ENCODE measurements around the gene NR1D1.

Gene NR1D1

GRCh38 chr17:40111221-40112128, 11.1 kb upstream of the NR1D1 start (continued):
- no peak for TF ChIP-seq OSR1 (CRISPR knock-in tag; IDR thresholded peaks at IDR 0.05)

DNA sequence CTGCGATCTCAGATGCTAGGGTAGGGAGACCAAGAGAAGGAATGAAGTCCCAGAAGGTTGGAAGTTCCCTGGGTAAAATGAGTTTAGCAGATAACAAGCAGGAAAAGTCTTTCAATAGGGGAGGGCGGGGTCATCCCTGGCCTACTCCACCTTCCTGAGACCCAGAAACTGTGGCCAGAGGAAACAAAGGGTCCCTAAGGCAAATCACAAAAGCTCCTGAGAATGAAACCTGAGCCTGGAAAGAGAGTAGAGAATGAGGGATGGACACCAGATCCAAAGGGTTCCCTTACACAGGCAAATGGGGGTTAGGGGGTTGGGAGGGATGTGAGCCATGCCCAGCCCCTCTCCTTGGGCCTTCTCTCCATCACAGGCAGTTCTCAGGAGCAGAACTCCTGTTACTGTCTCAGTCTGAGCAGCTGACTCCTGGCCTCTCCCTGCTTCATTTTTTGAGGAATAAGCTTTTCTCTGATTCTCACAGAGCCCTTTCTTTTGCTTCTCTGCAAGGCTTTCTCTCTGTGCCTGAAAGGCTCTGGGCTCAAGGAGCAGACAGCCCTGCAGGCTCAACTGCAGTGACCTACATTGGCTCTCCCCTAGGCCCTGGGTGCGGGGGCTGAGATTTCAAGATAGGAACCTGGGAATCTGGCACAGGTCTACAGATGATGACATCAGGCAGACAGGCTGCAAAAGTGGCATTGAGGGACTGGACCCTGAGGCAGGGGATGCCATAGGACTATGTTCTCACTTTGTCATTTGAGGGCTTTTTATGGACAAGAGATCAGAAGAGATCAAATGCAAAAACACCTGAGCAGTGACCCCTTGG, 9.8 kb upstream of the NR1D1 start:
- ATAC-seq: no peak
- TF ChIP-seq GLIS3 (CRISPR knock-in tag; IDR thresholded peaks at IDR 0.05): no peak
- TF ChIP-seq ZNF8 (CRISPR knock-in tag; IDR thresholded peaks at IDR 0.05): no peak
- TF ChIP-seq ZFP30 (CRISPR knock-in tag; IDR thresholded peaks at IDR 0.05): no peak
- TF ChIP-seq ARNTL (CRISPR knock-in tag; IDR thresholded peaks at IDR 0.05; ENCODE audit: borderline replicate concordance, low read depth): no peak
- TF ChIP-seq RARB (CRISPR knock-in tag; IDR thresholded peaks at IDR 0.05): no peak
- TF ChIP-seq ZC3H10 (CRISPR knock-in tag; IDR thresholded peaks at IDR 0.05): no peak
- TF ChIP-seq, protein P1, sequence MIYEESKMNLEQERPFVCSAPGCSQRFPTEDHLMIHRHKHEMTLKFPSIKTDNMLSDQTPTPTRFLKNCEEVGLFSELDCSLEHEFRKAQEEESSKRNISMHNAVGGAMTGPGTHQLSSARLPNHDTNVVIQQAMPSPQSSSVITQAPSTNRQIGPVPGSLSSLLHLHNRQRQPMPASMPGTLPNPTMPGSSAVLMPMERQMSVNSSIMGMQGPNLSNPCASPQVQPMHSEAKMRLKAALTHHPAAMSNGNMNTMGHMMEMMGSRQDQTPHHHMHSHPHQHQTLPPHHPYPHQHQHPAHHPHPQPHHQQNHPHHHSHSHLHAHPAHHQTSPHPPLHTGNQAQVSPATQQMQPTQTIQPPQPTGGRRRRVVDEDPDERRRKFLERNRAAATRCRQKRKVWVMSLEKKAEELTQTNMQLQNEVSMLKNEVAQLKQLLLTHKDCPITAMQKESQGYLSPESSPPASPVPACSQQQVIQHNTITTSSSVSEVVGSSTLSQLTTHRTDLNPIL (CRISPR knock-in tag; IDR thresholded peaks at IDR 0.05; ENCODE audit: low read depth): no peak

DNA sequence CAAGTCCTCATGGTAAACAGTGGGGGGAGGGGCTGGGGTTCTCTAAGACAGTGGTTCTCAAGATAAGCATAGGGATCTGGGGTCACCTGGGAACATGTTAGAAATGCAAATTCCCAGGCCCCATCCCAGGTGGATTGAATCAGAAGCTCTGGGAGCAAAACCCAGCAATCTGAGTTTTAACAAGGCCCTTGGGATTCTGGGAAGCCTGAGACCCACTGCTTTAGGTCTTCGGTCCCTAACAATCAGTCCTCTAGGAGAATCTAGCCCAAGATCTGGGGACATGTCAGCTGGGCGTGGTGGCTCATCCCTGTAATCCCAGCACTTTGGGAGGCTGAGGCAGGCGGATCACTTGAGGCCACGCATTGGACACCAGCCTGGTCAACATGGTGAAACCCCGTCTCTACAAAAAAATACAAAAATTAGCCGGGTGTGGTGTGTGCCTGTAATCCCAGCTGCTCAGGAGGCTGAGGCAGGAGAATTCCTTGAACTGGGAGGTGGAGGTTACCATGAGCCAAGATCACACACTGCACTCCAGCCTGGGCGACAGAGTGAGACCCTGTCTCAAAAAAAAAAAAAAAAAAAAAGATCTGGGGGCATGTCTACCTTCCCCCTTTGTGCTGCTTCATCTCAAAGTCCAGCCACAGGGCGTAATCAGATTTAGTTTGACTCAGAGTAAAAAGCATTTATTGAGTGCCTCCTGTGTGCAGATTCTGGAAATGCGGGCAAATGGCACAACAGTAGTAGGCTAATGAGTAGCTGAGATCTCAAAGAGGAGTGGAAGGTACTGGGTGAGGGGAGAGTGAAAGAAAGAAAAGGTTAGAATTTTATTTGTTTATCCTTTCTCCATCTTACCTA, 8.8 kb upstream of the NR1D1 start:
- no peak for ATAC-seq
- TF ChIP-seq ZC3H10 (CRISPR knock-in tag; IDR thresholded peaks at IDR 0.05) (no peak), ZNF70 (CRISPR knock-in tag; IDR thresholded peaks at IDR 0.05) (no peak), SNAI2 (CRISPR knock-in tag; IDR thresholded peaks at IDR 0.05) (no peak), ZFP3 (CRISPR knock-in tag; IDR thresholded peaks at IDR 0.05) (no peak), BACH2 (CRISPR knock-in tag; IDR thresholded peaks at IDR 0.05; ENCODE audit: borderline replicate concordance) (no peak)

DNA sequence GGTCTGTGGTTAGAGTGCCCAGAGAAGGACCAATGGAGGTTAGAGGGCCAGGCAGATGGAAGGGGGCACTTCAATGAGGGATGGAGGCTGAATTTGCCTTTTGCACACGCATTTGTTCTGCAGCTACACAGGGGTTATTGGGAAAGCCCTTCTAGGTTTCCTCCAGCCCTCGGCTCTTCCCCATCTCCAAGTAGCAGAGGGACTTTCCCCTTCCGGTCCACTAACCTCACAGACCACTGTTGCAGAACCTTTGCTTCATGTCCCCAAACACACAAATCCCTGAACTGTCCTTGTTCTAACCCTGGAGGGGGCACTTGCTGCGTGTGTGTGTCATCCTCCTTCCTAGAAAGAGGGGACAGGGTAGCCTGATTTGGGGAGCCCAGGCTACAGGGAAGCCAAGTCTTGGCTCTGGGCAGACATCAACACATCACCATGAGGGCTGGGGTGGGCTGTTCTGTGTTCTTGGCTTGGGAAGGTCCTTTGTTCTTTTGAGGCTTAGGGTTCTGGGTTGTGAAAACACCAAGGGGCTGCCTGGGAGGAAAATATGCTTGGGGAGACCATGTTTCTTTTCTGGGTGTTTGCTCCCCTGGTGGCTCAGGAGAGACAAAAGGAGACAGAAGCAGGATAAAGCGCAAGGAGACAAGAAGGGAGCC, 7.3 kb upstream of the NR1D1 start:
- ATAC-seq: no peak
- no peak for TF ChIP-seq ZC3H10 (CRISPR knock-in tag; IDR thresholded peaks at IDR 0.05)
- TF ChIP-seq ARNTL (CRISPR knock-in tag; IDR thresholded peaks at IDR 0.05; ENCODE audit: borderline replicate concordance, low read depth): no peak
- no peak for TF ChIP-seq ZNF565 (CRISPR knock-in tag; conservative IDR thresholded peaks at IDR 0.05; ENCODE audit: low read depth)
- no peak for TF ChIP-seq POU6F1 (CRISPR knock-in tag; IDR thresholded peaks at IDR 0.05; ENCODE audit: borderline replicate concordance, low read depth)
- no peak for TF ChIP-seq ZFP3 (CRISPR knock-in tag; IDR thresholded peaks at IDR 0.05)

DNA sequence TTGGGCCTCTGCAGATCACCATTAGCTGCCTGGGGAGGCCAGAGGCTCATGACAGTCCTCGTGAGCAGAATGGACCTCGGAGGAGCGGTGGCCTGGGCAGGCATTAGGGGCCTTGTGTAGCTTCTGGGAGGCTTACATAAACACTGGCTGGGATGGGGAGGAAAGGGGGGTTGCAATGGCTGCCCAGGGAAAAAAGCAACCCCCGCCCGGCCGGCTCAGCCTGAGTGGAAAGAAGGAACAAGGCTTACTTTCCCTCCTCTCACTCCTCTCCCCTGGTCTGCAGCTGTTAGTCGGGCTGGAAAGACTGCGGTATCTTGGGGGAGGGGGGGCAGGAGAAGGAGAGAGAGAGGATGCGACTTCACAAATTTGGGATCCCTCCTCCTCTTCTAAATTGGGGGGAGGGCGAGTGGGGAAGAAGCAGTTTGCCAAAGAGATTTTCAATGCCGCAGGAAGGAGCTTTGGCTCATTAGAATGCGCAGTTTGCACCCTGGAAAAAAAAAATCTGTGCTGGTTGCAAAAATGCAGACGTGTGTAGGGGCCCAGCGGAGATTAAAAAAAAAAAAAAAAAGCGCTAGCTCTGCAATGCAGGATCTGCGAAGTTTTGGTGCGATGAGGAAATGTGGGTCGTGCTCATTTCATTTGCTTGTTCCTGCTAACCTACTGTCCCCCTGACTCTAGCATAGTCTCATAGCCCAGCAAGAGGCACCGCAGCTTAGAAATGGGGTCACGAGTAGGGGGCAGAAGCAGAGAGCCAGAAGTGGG, 6.6 kb upstream of the NR1D1 start:
- ATAC-seq: no peak
- TF ChIP-seq POU6F1 (CRISPR knock-in tag; IDR thresholded peaks at IDR 0.05; ENCODE audit: borderline replicate concordance, low read depth): no peak
- no peak for TF ChIP-seq PATZ1 (CRISPR knock-in tag; IDR thresholded peaks at IDR 0.05; ENCODE audit: borderline replicate concordance)
- TF ChIP-seq BACH2 (CRISPR knock-in tag; IDR thresholded peaks at IDR 0.05; ENCODE audit: borderline replicate concordance): no peak
- TF ChIP-seq ZNF70 (CRISPR knock-in tag; IDR thresholded peaks at IDR 0.05): no peak
- no peak for TF ChIP-seq CSDC2 (CRISPR knock-in tag; IDR thresholded peaks at IDR 0.05)
- TF ChIP-seq, protein P1 (CRISPR knock-in tag; IDR thresholded peaks at IDR 0.05; ENCODE audit: low read depth): no peak
